Ishikawa (cell line): ENCODE measurements around the gene SLC38A10.

Experiments used
- CEBPB ChIP-seq: IDR thresholded peaks from 2 replicates; pipeline ENCODE4 v1.6.1; 2012
- CREB1 ChIP-seq: IDR thresholded peaks from 2 replicates; pipeline ENCODE4 v1.6.1; 2012; ENCODE audit warnings: low read depth
- EGR1 ChIP-seq: IDR thresholded peaks from 2 replicates; pipeline ENCODE4 v1.6.1; 2012
- EP300 ChIP-seq: IDR thresholded peaks from 2 replicates; pipeline ENCODE4 v1.6.1; 2012; ENCODE audit warnings: borderline replicate concordance
- FOXM1 ChIP-seq: IDR thresholded peaks from 2 replicates; pipeline ENCODE4 v1.6.1; 2012; ENCODE audit warnings: low read depth, borderline replicate concordance
- NFIC ChIP-seq: IDR thresholded peaks from 2 replicates; pipeline ENCODE4 v1.6.1; 2012
- RAD21 ChIP-seq: IDR thresholded peaks from 2 replicates; pipeline ENCODE4 v1.6.1; 2012; ENCODE audit warnings: low read depth
- TAF1 ChIP-seq: IDR thresholded peaks from 2 replicates; pipeline ENCODE4 v1.6.1; 2012; ENCODE audit warnings: low read depth, mild to moderate bottlenecking
- TCF12 ChIP-seq: IDR thresholded peaks from 2 replicates; pipeline ENCODE4 v1.6.1; 2012; ENCODE audit warnings: low read depth
- TEAD4 ChIP-seq: IDR thresholded peaks from 2 replicates; pipeline ENCODE4 v1.6.1; 2012
- ZBTB7A ChIP-seq: IDR thresholded peaks from 2 replicates; pipeline ENCODE4 v1.6.1; 2012; ENCODE audit warnings: low read depth
- TF ChIP-seq, protein P1 (sequence below): IDR thresholded peaks from 2 replicates; pipeline ENCODE4 v1.6.1; 2012; ENCODE audit warnings: low read depth, mild to moderate bottlenecking
- TF ChIP-seq, protein P2 (sequence below): IDR thresholded peaks from 2 replicates; pipeline ENCODE4 v1.6.1; 2012
- TF ChIP-seq, protein P3 (sequence below): IDR thresholded peaks from 2 replicates; pipeline ENCODE4 v1.6.1; 2012

The SLC38A10 gene

DNA sequence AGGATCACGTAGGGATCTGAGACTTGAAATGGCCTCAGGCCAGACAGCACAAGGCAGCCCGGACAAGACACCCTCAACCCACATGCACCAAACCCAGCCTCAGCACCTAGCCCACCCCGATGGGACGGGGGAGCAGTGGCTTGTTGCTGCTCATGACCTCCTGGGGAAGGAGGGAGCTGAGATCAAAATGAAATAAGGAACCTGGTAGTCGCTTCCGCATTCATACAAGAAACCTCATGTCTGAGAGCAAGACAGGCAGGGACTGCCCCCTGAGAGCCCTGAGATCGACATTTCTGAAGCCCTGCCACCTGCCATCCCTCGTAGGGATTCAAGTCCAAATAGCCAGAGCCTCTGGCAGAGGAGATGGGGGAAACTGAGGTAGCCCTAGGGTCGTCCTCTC lies 66.7 kb downstream of the SLC38A10 start:
- TF ChIP-seq, protein P1, sequence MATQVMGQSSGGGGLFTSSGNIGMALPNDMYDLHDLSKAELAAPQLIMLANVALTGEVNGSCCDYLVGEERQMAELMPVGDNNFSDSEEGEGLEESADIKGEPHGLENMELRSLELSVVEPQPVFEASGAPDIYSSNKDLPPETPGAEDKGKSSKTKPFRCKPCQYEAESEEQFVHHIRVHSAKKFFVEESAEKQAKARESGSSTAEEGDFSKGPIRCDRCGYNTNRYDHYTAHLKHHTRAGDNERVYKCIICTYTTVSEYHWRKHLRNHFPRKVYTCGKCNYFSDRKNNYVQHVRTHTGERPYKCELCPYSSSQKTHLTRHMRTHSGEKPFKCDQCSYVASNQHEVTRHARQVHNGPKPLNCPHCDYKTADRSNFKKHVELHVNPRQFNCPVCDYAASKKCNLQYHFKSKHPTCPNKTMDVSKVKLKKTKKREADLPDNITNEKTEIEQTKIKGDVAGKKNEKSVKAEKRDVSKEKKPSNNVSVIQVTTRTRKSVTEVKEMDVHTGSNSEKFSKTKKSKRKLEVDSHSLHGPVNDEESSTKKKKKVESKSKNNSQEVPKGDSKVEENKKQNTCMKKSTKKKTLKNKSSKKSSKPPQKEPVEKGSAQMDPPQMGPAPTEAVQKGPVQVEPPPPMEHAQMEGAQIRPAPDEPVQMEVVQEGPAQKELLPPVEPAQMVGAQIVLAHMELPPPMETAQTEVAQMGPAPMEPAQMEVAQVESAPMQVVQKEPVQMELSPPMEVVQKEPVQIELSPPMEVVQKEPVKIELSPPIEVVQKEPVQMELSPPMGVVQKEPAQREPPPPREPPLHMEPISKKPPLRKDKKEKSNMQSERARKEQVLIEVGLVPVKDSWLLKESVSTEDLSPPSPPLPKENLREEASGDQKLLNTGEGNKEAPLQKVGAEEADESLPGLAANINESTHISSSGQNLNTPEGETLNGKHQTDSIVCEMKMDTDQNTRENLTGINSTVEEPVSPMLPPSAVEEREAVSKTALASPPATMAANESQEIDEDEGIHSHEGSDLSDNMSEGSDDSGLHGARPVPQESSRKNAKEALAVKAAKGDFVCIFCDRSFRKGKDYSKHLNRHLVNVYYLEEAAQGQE, result no peak
- no peak for TF ChIP-seq EP300
- TF ChIP-seq CREB1, result no peak
- no peak for TF ChIP-seq RAD21
- no peak for TF ChIP-seq TEAD4

DNA sequence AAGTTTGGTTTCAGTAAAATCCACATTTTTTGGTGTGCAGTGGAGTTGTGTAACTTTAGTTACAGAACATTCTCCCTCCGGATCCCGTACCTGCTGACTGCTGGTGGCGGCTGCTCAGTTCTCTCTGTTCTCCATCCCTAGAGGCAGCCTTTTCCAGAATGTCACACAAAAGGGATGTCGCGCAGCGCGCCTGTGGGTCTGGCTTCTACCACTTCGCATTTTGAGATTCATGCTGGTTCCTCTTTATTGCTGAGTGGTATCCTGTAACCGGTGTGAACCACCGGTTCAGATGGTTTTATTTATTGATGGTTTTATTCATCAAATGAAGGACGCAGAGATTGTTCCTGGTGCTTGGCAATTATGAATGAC lies 71.4 kb downstream of the SLC38A10 start:
- TF ChIP-seq TCF12 (no peak), EGR1 (no peak), TEAD4 (no peak), TAF1 (no peak), CREB1 (no peak), NFIC (no peak), ZBTB7A (no peak), RAD21 (no peak), CEBPB (no peak)
- TF ChIP-seq, protein P2, sequence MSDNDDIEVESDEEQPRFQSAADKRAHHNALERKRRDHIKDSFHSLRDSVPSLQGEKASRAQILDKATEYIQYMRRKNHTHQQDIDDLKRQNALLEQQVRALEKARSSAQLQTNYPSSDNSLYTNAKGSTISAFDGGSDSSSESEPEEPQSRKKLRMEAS, result no peak
- TF ChIP-seq, protein P3, sequence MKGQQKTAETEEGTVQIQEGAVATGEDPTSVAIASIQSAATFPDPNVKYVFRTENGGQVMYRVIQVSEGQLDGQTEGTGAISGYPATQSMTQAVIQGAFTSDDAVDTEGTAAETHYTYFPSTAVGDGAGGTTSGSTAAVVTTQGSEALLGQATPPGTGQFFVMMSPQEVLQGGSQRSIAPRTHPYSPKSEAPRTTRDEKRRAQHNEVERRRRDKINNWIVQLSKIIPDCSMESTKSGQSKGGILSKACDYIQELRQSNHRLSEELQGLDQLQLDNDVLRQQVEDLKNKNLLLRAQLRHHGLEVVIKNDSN, result no peak
- TF ChIP-seq, protein P1, result no peak

DNA sequence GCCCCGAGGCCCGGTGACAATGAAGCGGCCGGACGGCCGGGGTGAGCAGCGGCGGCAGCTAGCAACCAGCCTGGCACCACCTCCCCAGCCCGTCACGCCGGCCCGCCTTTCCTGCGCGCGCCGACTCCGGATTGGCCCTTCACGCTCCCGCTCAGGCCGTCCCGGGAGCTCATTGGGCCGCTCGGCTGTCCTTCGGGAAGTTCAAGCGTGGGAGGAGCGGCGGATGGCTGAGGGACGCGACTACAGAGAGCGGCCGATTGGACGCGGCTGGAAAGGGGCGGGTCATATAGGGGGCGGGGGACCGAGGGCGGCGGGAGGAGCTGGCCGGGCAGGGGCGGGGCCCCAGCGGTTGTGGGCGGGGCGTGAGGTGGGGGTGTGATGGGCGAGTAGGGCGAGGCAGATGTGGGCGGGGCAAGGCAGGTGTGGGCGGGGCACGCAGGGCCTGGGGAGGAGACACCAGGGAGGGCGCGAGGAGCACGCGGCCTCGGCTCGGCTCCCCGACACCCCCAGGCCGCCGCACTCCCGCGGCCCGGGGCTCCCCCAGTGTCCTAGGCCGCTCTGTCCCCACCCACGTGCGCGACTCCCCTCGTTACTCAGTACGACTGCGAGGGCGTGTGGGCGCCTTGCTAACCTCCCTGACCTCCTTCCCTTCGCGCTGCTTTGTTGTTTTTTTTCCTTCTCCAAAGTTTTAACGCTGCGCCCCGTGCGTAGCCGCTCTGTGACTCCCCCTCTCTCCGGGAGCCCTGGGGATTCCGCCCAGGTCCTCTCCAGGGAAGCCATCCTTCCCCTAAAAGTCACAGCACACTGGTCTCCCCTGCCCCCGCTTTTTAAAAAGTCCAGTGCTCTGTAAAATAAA lies 72.0 kb downstream of the SLC38A10 start, which contains the start of gene CEP131:
Gene CEP131, minus strand, starts transcription at position 60 of the 856 bp plus-strand sequence. CDS start 2,909 bp downstream, outside the sequence.
- TF ChIP-seq, protein P1, result no peak
- TF ChIP-seq FOXM1 (no peak), TAF1 (peak; percentile 46; the same call in 1 of the 2 replicates), EGR1 (peak; percentile 91), TCF12 (0 out of 2 replicates have a peak, but pooled peaks have one; percentile 14), EP300 (no peak), CREB1 (peak; percentile 78)
- TF ChIP-seq, protein P2, result peak; percentile 98
- TF ChIP-seq, protein P3, result no peak

DNA sequence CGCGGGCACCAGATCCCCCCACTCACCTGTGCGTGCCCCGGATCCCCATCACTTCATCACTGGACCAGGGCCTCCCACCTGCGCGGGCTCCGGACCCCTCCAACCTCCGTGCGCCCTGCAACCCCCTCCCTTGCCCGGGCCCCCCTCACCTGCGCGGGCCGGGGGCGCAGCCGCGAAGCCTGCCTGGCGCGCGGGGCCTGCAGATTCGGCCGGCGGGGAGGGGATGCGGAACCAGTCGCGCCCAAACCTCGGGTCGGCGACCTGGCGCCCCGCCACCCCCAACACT lies 72.5 kb downstream of the SLC38A10 start:
- TF ChIP-seq TCF12 (no peak), RAD21 (no peak), ZBTB7A (peak; percentile 66; the same call in 1 of the 2 replicates)
- TF ChIP-seq, protein P2, result no peak
